HepG2 (cell line): Measurements from ENCODE around the gene INTS1. TPM values are rescaled to one million over a fixed set of nuclear protein-coding genes. Genes with fewer than 3 reads are reported as not detected.

Experiments used
- ATAC-seq: fragments of 200-7000 bp; cut with Tn5 transposase; 3 replicates; pipeline ENCODE4 v1.9.1; 2020; ENCODE audit warnings: mild to moderate bottlenecking, moderate library complexity
- BruUV-seq: library from RNA; stranded (reverse); fragments of 400-500 nt; replicated peaks from 2 replicates; lab custom pipeline; 2021; lab: Mats Ljungman, UMichigan
- CTCF ChIA-PET: fragments of 300-600 bp; formaldehyde crosslinking; extraction: SDS; loops from one replicate; lab custom pipeline; 2021; ENCODE audit warnings: low total read pairs, inconsistent platforms, low intra/inter-chr PET ratio; lab: Yijun Ruan, JAX
- POLR2A ChIA-PET: fragments of 350-600 bp; sonication (Branson Sonifier 250); formaldehyde crosslinking; loops from one replicate; lab custom pipeline; 2020; ENCODE audit warnings: antibody characterized with exemption, inconsistent platforms; lab: Yijun Ruan, JAX
- DNase-seq: peaks from one replicate; pipeline ENCODE4 v3.0.0-alpha.2; 2015; ENCODE audit warnings: low spot score
- FAIRE-seq: peaks from 3 replicates; lab custom pipeline; 2011; peaks lifted over from hg19 to GRCh38; lab: Jason Lieb, UNC
- H2AFZ ChIP-seq: one replicate; pipeline ENCODE4 v1.6.1; 2011; ENCODE audit warnings: low read length, inconsistent platforms
- H3K27ac ChIP-seq: fragments of 300-600 bp; 3 replicates; pipeline ENCODE4 v1.8.0; 2011; ENCODE audit warnings: mixed run types, mild to moderate bottlenecking, mixed read lengths, low read length, inconsistent platforms; ENCODE audit not compliant: insufficient read depth; ENCODE audit errors: extremely low read length
- H3K27me3 ChIP-seq, 2 experiments: fragments of 200-600 bp in 1 of 2; 2 replicates in 1 of 2; 3 replicates in 1 of 2; pipeline versions ENCODE4 v1.6.0 to v1.8.0; 2011; ENCODE audit warnings: low read length in 2 of 2, mild to moderate bottlenecking in 2 of 2, moderate library complexity in 2 of 2, inconsistent platforms in 1 of 2; ENCODE audit not compliant: insufficient read depth in 2 of 2, control insufficient read depth in 1 of 2
- H3K36me3 ChIP-seq, 2 experiments: fragments of 200-600 bp in 1 of 2; replicated peaks in 1 of 2; 2 replicates in 1 of 2; 3 replicates in 1 of 2; pipeline versions ENCODE4 v1.5.1 to v1.8.0; 2011; ENCODE audit warnings: low read length in 2 of 2, inconsistent platforms in 1 of 2; ENCODE audit not compliant: insufficient read depth in 2 of 2, control insufficient read depth in 1 of 2
- H3K4me1 ChIP-seq: 2 replicates; pipeline ENCODE4 v1.5.1; 2012; ENCODE audit warnings: low read length, inconsistent platforms; ENCODE audit not compliant: insufficient read depth
- H3K4me2 ChIP-seq: 2 replicates; pipeline ENCODE4 v1.6.0; 2011; ENCODE audit warnings: low read depth, low read length, inconsistent platforms
- H3K4me3 ChIP-seq, 3 experiments: fragments of 200-600 bp in 1 of 3; sonication (generic), shearing (Covaris generic) in 1 of 3; replicated peaks in 1 of 3; 2 replicates each; pipeline ENCODE4 v1.5.1; 2011 to 2016; ENCODE audit warnings: low read length in 3 of 3, inconsistent platforms in 2 of 3, low read depth in 2 of 3, mild to moderate bottlenecking in 2 of 3, control low read depth in 1 of 3, mixed read lengths in 1 of 3; ENCODE audit not compliant: insufficient read depth in 1 of 3
- H3K79me2 ChIP-seq: one replicate; pipeline ENCODE4 v1.6.1; 2011; ENCODE audit warnings: low read length, inconsistent platforms; ENCODE audit not compliant: insufficient read depth
- H3K9ac ChIP-seq: 2 replicates; pipeline ENCODE4 v1.6.0; 2011; ENCODE audit warnings: mild to moderate bottlenecking, low read depth, low read length, inconsistent platforms; ENCODE audit not compliant: insufficient read depth
- H3K9me3 ChIP-seq: 2 replicates; pipeline ENCODE4 v1.5.1; 2012; ENCODE audit warnings: mild to moderate bottlenecking, low read length
- H4K20me1 ChIP-seq: 2 replicates; pipeline ENCODE4 v1.6.0; 2011; ENCODE audit warnings: inconsistent platforms, mild to moderate bottlenecking, low read length, moderate library complexity; ENCODE audit not compliant: insufficient read depth
- ARHGAP35 ChIP-seq: sonication (generic); formaldehyde crosslinking; IDR thresholded peaks from 2 replicates; pipeline ENCODE4 v1.9.0; 2022; ENCODE audit warnings: mild to moderate bottlenecking, inconsistent platforms, moderate library complexity, missing genetic modification reagents, borderline replicate concordance
- ARNT ChIP-seq: fragments of 450-650 bp; IDR thresholded peaks from 2 replicates; pipeline ENCODE4 v1.6.1; 2017
- MAFF ChIP-seq: IDR thresholded peaks from 2 replicates; pipeline ENCODE4 v1.6.1; 2011; ENCODE audit warnings: low read depth, low read length, improper control_type of control experiment
- MAFK ChIP-seq, 2 experiments: IDR thresholded peaks in 1 of 2; conservative IDR thresholded peaks in 1 of 2; 2 replicates each; pipeline ENCODE4 v1.6.1; 2011; ENCODE audit warnings: improper control_type of control experiment in 2 of 2, low read length in 2 of 2
- RARA ChIP-seq: IDR thresholded peaks from 2 replicates; pipeline ENCODE4 v1.6.1; 2016; ENCODE audit warnings: missing genetic modification reagents, missing compliant biosample characterization
- SIN3B ChIP-seq: fragments of 150-350 bp; IDR thresholded peaks from 2 replicates; pipeline ENCODE4 v1.6.1; 2014; ENCODE audit warnings: low read length
- SIX4 ChIP-seq: sonication (generic); formaldehyde crosslinking; IDR thresholded peaks from 2 replicates; pipeline ENCODE4 v1.4.0; 2020; ENCODE audit warnings: missing genetic modification reagents
- TFE3 ChIP-seq: IDR thresholded peaks from 2 replicates; pipeline ENCODE4 v1.6.1; 2016
- ZNF382 ChIP-seq: sonication (generic); formaldehyde crosslinking; IDR thresholded peaks from 2 replicates; pipeline ENCODE4 v1.5.0; 2020; ENCODE audit warnings: missing genetic modification reagents, mild to moderate bottlenecking, borderline replicate concordance
- ZNF556 ChIP-seq: sonication (generic); formaldehyde crosslinking; IDR thresholded peaks from 2 replicates; pipeline ENCODE4 v1.4.0; 2020; ENCODE audit warnings: mild to moderate bottlenecking, missing genetic modification reagents, borderline replicate concordance
- WGBS: methylation state at CpG from one replicate; pipeline ENCODE4 v1.1.6; 2017; ENCODE audit warnings: low lambda C conversion rate; 5-methylcytosine and 5-hydroxymethylcytosine counted together
- in situ Hi-C: cut with HindIII; loops from 2 replicates; pipeline ENCODE4 v1.10.0; 2017; ENCODE audit warnings: low pct_unique_long_range_greater_than_20kb; ENCODE audit not compliant: extremely low pct_ligation_motif_present
- intact Hi-C: fragments of 100-400 bp; cut with micrococcal nuclease; formaldehyde crosslinking; loops from one replicate; pipeline ENCODE4 v1.10.0; 2022; ENCODE audit not compliant: unreplicated experiment
- polyA plus RNA-seq, 8 experiments: library from polyadenylated mRNA; depleted of rRNA in 3 of 8; stranded (reverse) in 7 of 8; unstranded in 1 of 8; fragments of >200 nt; fragmentation: Illumina TruSeq in 4 of 8; extraction: Trizol in 4 of 8; gene quantifications; 2 replicates each; pipeline versions ENCODE4 v1.2.1 to v1.2.3, GENCODE V29; 2011 to 2016; ENCODE audit warnings: low read depth in 4 of 8, missing spikeins in 1 of 8, mixed read lengths in 1 of 8; ENCODE audit not compliant: insufficient read depth in 1 of 8
- total RNA-seq, 5 experiments: library from RNA; depleted of rRNA; stranded (reverse); fragments of >200 nt; fragmentation: Illumina TruSeq; extraction: Trizol; gene quantifications; 2 replicates each; pipeline ENCODE4 v1.2.3, GENCODE V29; 2016; ENCODE audit warnings: low read depth in 1 of 5

Gene INTS1
- total and polyA plus RNA-seq, 2 of the 13 experiments (the other 11 are each of a cell fraction or from before 2014, with no cell fraction given): 13.7 to 29.0 TPM

DNA sequence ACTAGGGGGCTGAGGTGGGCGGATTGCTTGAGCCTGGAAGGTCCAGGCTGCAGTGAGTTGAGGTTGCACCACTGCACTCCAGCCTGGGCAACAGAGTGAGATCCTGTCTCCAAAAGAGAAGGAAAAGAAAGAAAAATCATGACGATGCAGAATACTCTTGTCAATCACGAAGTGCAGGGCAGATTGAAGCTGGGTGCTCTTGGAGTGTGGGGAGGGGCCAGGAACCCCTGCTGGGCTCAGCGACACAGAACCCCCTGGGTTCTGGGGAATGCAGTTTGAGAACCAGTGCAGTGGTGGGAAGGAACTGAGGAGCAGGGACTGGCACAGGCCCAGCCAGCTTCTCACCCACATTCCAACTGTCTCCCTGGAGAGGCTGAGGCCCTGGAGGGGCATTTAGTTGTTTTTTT is 10.8 kb upstream of the INTS1 start (continued):
- TF ChIP-seq MAFK (conservative IDR thresholded peaks at IDR 0.05 in 1 of 2, IDR thresholded peaks at IDR 0.05 in 1 of 2; ENCODE audit: low read length in 2 of 2) (peak; percentile 41 to 63; a peak in 2 of 4 replicates), ARHGAP35 (CRISPR knock-in tag) (no peak), ZNF556 (no peak), MAFF (0 out of 2 replicates have a peak, but pooled peaks have one; percentile 23), SIX4 (CRISPR knock-in tag) (no peak), ARNT (no peak), SIN3B (no peak), ZNF382 (CRISPR knock-in tag) (no peak), RARA (CRISPR knock-in tag) (no peak)

GRCh38 chr7:1514407-1514806 is 10.2 kb upstream of the INTS1 start:
- Histone ChIP-seq H2AFZ (no peak overlapping the region), H3K4me2 (peak overlapping the region; percentile 49; the same call in 1 of the 2 replicates), H3K4me3 (no peak overlapping the region), H3K9ac (no peak overlapping the region), H3K9me3 (no peaks in the 10 kb centered on the region), H3K79me2 (no peaks in the 10 kb centered on the region), H3K27ac (no peak overlapping the region), H3K4me1 (peaks cover 75% of the 10 kb centered on the region), H4K20me1 (no peaks in the 10 kb centered on the region), H3K36me3 (no peaks in the 10 kb centered on the region), H3K27me3 (no peaks in the 10 kb centered on the region; a peak in 1 of 5 replicates)
- in situ Hi-C loops: no loop called here
- CTCF ChIA-PET: no interaction called here
- no peak for TF ChIP-seq TFE3
- no peak for ATAC-seq
- no peak for FAIRE-seq
- no peak for DNase-seq
- WGBS: 26% methylated on average over 5 of the region's 12 CpGs
- no TSS peak for BruUV-seq
- intact Hi-C loops: no loop called here
- POLR2A ChIA-PET: no interaction called here
